SH-SY5Y (cell line): ENCODE data around the gene GNG7.

Source experiments
- GATA2 ChIP-seq: IDR thresholded peaks from 2 replicates; pipeline ENCODE4 v1.6.1; 2011; ENCODE audit warnings: mild to moderate bottlenecking, low read depth, low read length
- GATA3 ChIP-seq: IDR thresholded peaks from 2 replicates; pipeline ENCODE4 v1.6.1; 2011; ENCODE audit warnings: low read depth, mild to moderate bottlenecking, low read length, moderate library complexity

DNA sequence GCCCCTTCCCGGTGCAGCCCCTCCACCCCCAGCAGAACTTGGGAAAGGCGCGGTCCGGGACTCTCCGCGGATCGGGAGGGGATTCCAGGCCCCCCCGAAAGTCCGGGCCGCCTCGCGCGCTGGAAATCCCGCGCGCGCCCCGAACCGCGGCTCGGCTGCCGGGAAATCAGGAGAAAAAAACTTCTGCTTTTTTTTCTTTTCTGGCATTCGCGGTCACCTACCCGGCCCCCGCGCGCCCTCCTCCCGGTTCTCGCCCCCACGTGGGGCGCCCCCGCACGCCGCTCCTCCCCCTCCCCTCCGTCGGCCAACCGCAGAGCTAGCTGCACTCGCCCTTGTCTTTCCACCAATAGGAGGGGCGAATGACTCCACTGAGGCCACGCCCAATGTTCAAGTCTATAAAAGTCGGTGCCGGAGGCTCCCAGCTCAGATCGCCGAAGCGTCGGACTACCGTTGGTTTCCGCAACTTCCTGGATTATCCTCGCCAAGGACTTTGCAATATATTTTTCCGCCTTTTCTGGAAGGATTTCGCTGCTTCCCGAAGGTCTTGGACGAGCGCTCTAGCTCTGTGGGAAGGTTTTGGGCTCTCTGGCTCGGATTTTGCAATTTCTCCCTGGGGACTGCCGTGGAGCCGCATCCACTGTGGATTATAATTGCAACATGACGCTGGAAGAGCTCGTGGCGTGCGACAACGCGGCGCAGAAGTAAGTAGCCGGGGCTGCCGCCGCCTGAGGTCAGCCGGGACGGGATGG, 226.6 kb downstream of the GNG7 start, which contains the start of gene GADD45B:
- TF ChIP-seq GATA3 (no peak), GATA2 (no peak)
